Measurements from ENCODE around the gene EMILIN2.

Gene EMILIN2

GRCh38 chr18:2894131-2894840 is 47.5 kb downstream of the EMILIN2 start:
- Histone ChIP-seq H3K9ac (ENCODE audit: low read length) (no peak overlapping the region), H3K9me3 (ENCODE audit: control insufficient read depth, low read depth, low read length) (no peaks in the 10 kb centered on the region), H3K36me3 (ENCODE audit: control insufficient read depth, low read depth, low read length) (no peaks in the 10 kb centered on the region), H3K27me3 (ENCODE audit: control insufficient read depth, insufficient read depth, low read length) (no peaks in the 10 kb centered on the region), H3K4me1 (ENCODE audit: control insufficient read depth, low read depth, low read length) (peaks cover 4% of the 10 kb centered on the region), H3K4me3 (ENCODE audit: low read length) (no peak overlapping the region), H3K27ac (ENCODE audit: low read length) (no peak overlapping the region)

GRCh38 chr18:2894841-2895370 is 48.1 kb downstream of the EMILIN2 start:
- peaks cover 4% of the 10 kb centered on the region for H3K4me1 ChIP-seq (ENCODE audit: control insufficient read depth, low read depth, low read length)
- no peaks in the 10 kb centered on the region for H3K36me3 ChIP-seq (ENCODE audit: control insufficient read depth, low read depth, low read length)
- H3K9me3 ChIP-seq (ENCODE audit: control insufficient read depth, low read depth, low read length): no peaks in the 10 kb centered on the region
- H3K9ac ChIP-seq (ENCODE audit: low read length): no peak overlapping the region
- H3K27ac ChIP-seq (ENCODE audit: low read length): no peak overlapping the region
- no peaks in the 10 kb centered on the region for H3K27me3 ChIP-seq (ENCODE audit: control insufficient read depth, insufficient read depth, low read length)
- H3K4me3 ChIP-seq (ENCODE audit: low read length): no peak overlapping the region

GRCh38 chr18:2895391-2895790 is 48.6 kb downstream of the EMILIN2 start:
- no peaks in the 10 kb centered on the region for H3K36me3 ChIP-seq (ENCODE audit: control insufficient read depth, low read depth, low read length)
- H3K27me3 ChIP-seq (ENCODE audit: control insufficient read depth, insufficient read depth, low read length): no peaks in the 10 kb centered on the region
- H3K9me3 ChIP-seq (ENCODE audit: control insufficient read depth, low read depth, low read length): no peaks in the 10 kb centered on the region
- H3K27ac ChIP-seq (ENCODE audit: low read length): no peak overlapping the region
- H3K4me3 ChIP-seq (ENCODE audit: low read length): no peak overlapping the region
- H3K9ac ChIP-seq (ENCODE audit: low read length): no peak overlapping the region
- H3K4me1 ChIP-seq (ENCODE audit: control insufficient read depth, low read depth, low read length): peaks cover 4% of the 10 kb centered on the region

GRCh38 chr18:2896990-2897389 is 50.2 kb downstream of the EMILIN2 start:
- no peaks in the 10 kb centered on the region for H3K36me3 ChIP-seq (ENCODE audit: control insufficient read depth, low read depth, low read length)
- H3K27me3 ChIP-seq (ENCODE audit: control insufficient read depth, insufficient read depth, low read length): no peaks in the 10 kb centered on the region
- peaks cover 4% of the 10 kb centered on the region for H3K4me1 ChIP-seq (ENCODE audit: control insufficient read depth, low read depth, low read length)
- no peak overlapping the region for H3K9ac ChIP-seq (ENCODE audit: low read length)
- no peak overlapping the region for H3K4me3 ChIP-seq (ENCODE audit: low read length)
- no peak overlapping the region for H3K27ac ChIP-seq (ENCODE audit: low read length)
- no peaks in the 10 kb centered on the region for H3K9me3 ChIP-seq (ENCODE audit: control insufficient read depth, low read depth, low read length)

- H3K27me3 ChIP-seq (ENCODE audit: control insufficient read depth, insufficient read depth, low read length): no peaks in the 10 kb centered on the region
- no peaks in the 10 kb centered on the region for H3K9me3 ChIP-seq (ENCODE audit: control insufficient read depth, low read depth, low read length)
- no peaks in the 10 kb centered on the region for H3K36me3 ChIP-seq (ENCODE audit: control insufficient read depth, low read depth, low read length)
- no peak overlapping the region for H3K9ac ChIP-seq (ENCODE audit: low read length)
- H3K4me1 ChIP-seq (ENCODE audit: control insufficient read depth, low read depth, low read length): peaks cover 4% of the 10 kb centered on the region
- H3K4me3 ChIP-seq (ENCODE audit: low read length): no peak overlapping the region
- H3K27ac ChIP-seq (ENCODE audit: low read length): no peak overlapping the region
Observed at GRCh38 chr18:2897448-2898185, 50.8 kb downstream of the EMILIN2 start.

GRCh38 chr18:2898186-2898640 is 51.4 kb downstream of the EMILIN2 start:
- Histone ChIP-seq H3K9ac (ENCODE audit: low read length) (no peak overlapping the region), H3K4me3 (ENCODE audit: low read length) (no peak overlapping the region), H3K27ac (ENCODE audit: low read length) (no peak overlapping the region), H3K36me3 (ENCODE audit: control insufficient read depth, low read depth, low read length) (no peaks in the 10 kb centered on the region), H3K9me3 (ENCODE audit: control insufficient read depth, low read depth, low read length) (no peaks in the 10 kb centered on the region), H3K4me1 (ENCODE audit: control insufficient read depth, low read depth, low read length) (peaks cover 4% of the 10 kb centered on the region), H3K27me3 (ENCODE audit: control insufficient read depth, insufficient read depth, low read length) (no peaks in the 10 kb centered on the region)

GRCh38 chr18:2900684-2901422 is 54.0 kb downstream of the EMILIN2 start:
- Histone ChIP-seq H3K27ac (ENCODE audit: low read length) (no peak overlapping the region), H3K9me3 (ENCODE audit: control insufficient read depth, low read depth, low read length) (no peaks in the 10 kb centered on the region), H3K9ac (ENCODE audit: low read length) (no peak overlapping the region), H3K36me3 (ENCODE audit: control insufficient read depth, low read depth, low read length) (no peaks in the 10 kb centered on the region), H3K4me1 (ENCODE audit: control insufficient read depth, low read depth, low read length) (peaks cover 4% of the 10 kb centered on the region), H3K27me3 (ENCODE audit: control insufficient read depth, insufficient read depth, low read length) (peaks cover 9% of the 10 kb centered on the region), H3K4me3 (ENCODE audit: low read length) (no peak overlapping the region)

GRCh38 chr18:2901423-2901985 is 54.7 kb downstream of the EMILIN2 start:
- no peak overlapping the region for H3K4me3 ChIP-seq (ENCODE audit: low read length)
- H3K27ac ChIP-seq (ENCODE audit: low read length): no peak overlapping the region
- H3K9me3 ChIP-seq (ENCODE audit: control insufficient read depth, low read depth, low read length): no peaks in the 10 kb centered on the region
- no peaks in the 10 kb centered on the region for H3K36me3 ChIP-seq (ENCODE audit: control insufficient read depth, low read depth, low read length)
- peaks cover 9% of the 10 kb centered on the region for H3K27me3 ChIP-seq (ENCODE audit: control insufficient read depth, insufficient read depth, low read length)
- H3K9ac ChIP-seq (ENCODE audit: low read length): no peak overlapping the region
- H3K4me1 ChIP-seq (ENCODE audit: control insufficient read depth, low read depth, low read length): peaks cover 4% of the 10 kb centered on the region

GRCh38 chr18:2902327-2902726 is 55.5 kb downstream of the EMILIN2 start:
- Histone ChIP-seq H3K27me3 (ENCODE audit: control insufficient read depth, insufficient read depth, low read length) (peaks cover 12% of the 10 kb centered on the region), H3K27ac (ENCODE audit: low read length) (no peak overlapping the region), H3K9ac (ENCODE audit: low read length) (no peak overlapping the region), H3K9me3 (ENCODE audit: control insufficient read depth, low read depth, low read length) (no peaks in the 10 kb centered on the region), H3K36me3 (ENCODE audit: control insufficient read depth, low read depth, low read length) (no peaks in the 10 kb centered on the region), H3K4me1 (ENCODE audit: control insufficient read depth, low read depth, low read length) (peaks cover 4% of the 10 kb centered on the region), H3K4me3 (ENCODE audit: low read length) (no peak overlapping the region)

- Histone ChIP-seq H3K4me3 (ENCODE audit: low read length) (no peak overlapping the region), H3K27me3 (ENCODE audit: control insufficient read depth, insufficient read depth, low read length) (peaks cover 14% of the 10 kb centered on the region), H3K27ac (ENCODE audit: low read length) (no peak overlapping the region), H3K36me3 (ENCODE audit: control insufficient read depth, low read depth, low read length) (no peaks in the 10 kb centered on the region), H3K9ac (ENCODE audit: low read length) (no peak overlapping the region), H3K9me3 (ENCODE audit: control insufficient read depth, low read depth, low read length) (no peaks in the 10 kb centered on the region), H3K4me1 (ENCODE audit: control insufficient read depth, low read depth, low read length) (peaks cover 4% of the 10 kb centered on the region)
Observed at GRCh38 chr18:2903006-2903405, 56.2 kb downstream of the EMILIN2 start.
